ENCODE results near the gene KRT6B. TPM values are rescaled to one million over a fixed set of nuclear protein-coding genes. Genes with fewer than 3 reads are reported as not detected.

KRT6B gene
- total and polyA plus RNA-seq, 2 experiments from 2014 or later: not detected

DNA sequence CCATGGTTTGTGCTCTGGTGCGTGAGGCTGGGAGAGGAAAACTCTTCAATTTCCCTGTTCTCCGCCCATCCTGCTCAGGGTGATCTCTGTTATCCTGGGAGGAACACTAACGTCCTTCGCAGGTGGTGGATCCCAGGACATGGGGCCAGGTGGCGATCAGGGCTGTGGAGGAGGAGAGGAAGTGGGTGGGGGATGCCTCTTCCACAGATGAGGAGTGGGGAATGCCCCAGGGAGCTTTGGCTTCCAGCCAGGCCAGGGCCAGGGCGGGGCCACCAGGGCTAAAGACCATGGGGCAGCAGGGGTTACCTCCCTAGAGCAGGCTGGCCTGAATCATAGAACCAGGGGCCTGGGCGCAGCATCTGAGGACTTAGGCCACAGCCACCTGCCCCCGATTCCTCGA, 14.4 kb downstream of the KRT6B start (continued):
- no peak for TF ChIP-seq POLR2AphosphoS5 (IDR thresholded peaks at IDR 0.05; ENCODE audit: low read depth)
- no peak for TF ChIP-seq EZH2 (IDR thresholded peaks at IDR 0.05; ENCODE audit: low read depth, unreplicated experiment)
- TF ChIP-seq NANOG (IDR thresholded peaks at IDR 0.05; ENCODE audit: borderline replicate concordance): no peak
- TF ChIP-seq, protein P1, sequence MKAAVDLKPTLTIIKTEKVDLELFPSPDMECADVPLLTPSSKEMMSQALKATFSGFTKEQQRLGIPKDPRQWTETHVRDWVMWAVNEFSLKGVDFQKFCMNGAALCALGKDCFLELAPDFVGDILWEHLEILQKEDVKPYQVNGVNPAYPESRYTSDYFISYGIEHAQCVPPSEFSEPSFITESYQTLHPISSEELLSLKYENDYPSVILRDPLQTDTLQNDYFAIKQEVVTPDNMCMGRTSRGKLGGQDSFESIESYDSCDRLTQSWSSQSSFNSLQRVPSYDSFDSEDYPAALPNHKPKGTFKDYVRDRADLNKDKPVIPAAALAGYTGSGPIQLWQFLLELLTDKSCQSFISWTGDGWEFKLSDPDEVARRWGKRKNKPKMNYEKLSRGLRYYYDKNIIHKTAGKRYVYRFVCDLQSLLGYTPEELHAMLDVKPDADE (IDR thresholded peaks at IDR 0.05): no peak

DNA sequence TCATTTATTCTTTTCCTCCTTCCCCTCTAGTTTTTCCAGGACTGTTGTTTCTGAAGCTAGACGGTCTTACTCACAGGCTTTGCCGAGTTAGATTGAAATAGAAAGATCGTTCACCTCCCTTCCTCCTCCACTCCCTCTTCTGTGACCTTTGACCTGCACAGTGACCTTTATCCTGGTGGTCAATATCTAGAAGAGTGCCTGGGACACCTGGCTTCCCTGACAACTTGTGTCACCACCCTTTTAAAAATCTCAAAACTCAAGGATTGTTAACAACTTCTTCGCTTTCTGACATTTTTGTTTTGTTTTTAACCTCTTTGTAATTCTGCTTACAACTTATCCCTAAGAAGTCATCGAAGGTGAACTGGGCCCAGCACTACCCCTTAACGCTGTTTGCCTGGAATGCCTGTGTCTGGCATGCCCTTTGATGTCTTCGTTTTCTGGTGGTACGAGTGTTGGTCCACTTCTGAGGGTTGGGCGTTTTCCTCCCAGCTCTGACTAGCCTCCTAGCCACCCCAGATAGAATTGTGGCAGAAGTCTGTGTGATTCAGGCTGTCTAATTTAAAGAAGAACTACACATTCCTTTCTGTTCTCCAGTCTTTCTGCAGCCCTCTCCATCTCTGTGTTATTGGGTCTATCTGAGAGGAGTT, 15.0 kb downstream of the KRT6B start:
- no peak for TF ChIP-seq NANOG (IDR thresholded peaks at IDR 0.05; ENCODE audit: borderline replicate concordance)
- Histone ChIP-seq H3K4me1 (ENCODE audit: insufficient read depth) (no peaks in the 10 kb centered on the region), H2AFZ (no peak overlapping the region), H3K27ac (ENCODE audit: low read depth) (no peak overlapping the region), H3K4me2 (no peak overlapping the region), H3K36me3 (ENCODE audit: insufficient read depth) (no peaks in the 10 kb centered on the region), H4K20me1 (replicated peaks; ENCODE audit: insufficient read depth) (no peaks in the 10 kb centered on the region), H3K79me2 (replicated peaks; ENCODE audit: insufficient read depth) (no peaks in the 10 kb centered on the region), H3K9me2 (ENCODE audit: insufficient read depth) (peaks cover 13% of the 10 kb centered on the region), H3K4me3 (no peak overlapping the region), H3F3A (replicated peaks; ENCODE audit: low read depth) (no peaks in the 10 kb centered on the region), H3K27me3 (ENCODE audit: insufficient read depth) (no peaks in the 10 kb centered on the region)
- ATAC-seq (no peak), DNase-seq (ENCODE audit: low spot score) (no peak)
- peaks cover 4% of the 10 kb centered on the region for H3K4me1 Mint-ChIP-seq
- H3K27ac Mint-ChIP-seq: no peak overlapping the region
- H3K4me3 Mint-ChIP-seq: no peak overlapping the region
- peaks cover 3% of the 10 kb centered on the region for H3K27me3 Mint-ChIP-seq (ENCODE audit: insufficient read depth, low read depth, poor library complexity)
- no peaks in the 10 kb centered on the region; the same call in 1 of the 3 replicates for H3K9me3 Mint-ChIP-seq
- no peaks in the 10 kb centered on the region for H3K36me3 Mint-ChIP-seq (ENCODE audit: low read depth)

DNA sequence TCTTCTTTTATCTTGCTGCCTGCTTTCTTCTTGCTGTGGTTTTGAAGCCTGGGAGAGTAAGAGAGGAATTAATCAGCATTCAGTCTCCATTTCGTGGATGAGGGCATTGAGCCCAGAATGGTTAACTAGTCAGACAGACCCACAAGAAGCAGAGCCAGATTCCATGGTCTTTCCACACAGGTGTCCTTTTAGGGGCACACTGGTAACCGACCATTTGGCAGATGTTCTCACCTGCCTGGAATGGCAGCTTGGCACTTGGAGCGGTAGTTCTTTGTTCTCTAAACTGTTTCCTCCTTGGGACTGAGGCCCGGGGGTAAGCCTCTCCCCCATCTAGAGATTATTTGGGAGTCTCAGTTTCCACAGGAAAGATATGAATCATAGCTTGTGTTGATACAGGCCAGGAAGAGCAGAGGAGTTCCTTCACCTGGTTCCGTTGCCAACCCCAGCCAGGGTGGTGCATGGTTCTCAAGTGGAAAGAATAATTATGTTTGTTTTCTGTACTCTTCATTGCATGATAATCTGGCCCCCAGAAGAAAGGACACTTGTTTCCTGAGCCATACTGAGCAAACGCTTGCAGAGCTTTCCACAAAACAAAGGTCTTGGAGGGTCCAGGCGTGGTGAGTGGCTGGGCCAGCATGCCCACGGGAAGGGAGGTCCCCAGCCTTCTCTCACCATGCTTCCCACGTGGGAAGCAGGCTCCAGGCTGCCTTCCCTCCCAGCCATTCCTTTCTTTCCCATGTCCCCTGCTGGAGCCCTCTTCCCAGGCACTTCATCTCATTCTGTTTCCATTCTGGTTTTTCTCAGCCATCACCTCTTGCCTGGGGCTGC, 15.7 kb downstream of the KRT6B start:
- peaks cover 13% of the 10 kb centered on the region for H3K9me2 ChIP-seq (ENCODE audit: insufficient read depth)
- Mint-ChIP-seq H3K9me3 (no peaks in the 10 kb centered on the region; the same call in 1 of the 3 replicates), H3K4me3 (no peak overlapping the region), H3K27me3 (ENCODE audit: insufficient read depth, low read depth, poor library complexity) (peaks cover 6% of the 10 kb centered on the region), H3K27ac (no peak overlapping the region), H3K4me1 (no peaks in the 10 kb centered on the region; the same call in 1 of the 3 replicates), H3K36me3 (ENCODE audit: low read depth) (no peaks in the 10 kb centered on the region)
- no peak overlapping the region for H2AFZ ChIP-seq
- H3K4me3 ChIP-seq: no peak overlapping the region
- no peak overlapping the region for H3K27ac ChIP-seq (ENCODE audit: low read depth)
- DNase-seq (ENCODE audit: low spot score) (no peak), ATAC-seq (no peak)
- no peaks in the 10 kb centered on the region for H3K27me3 ChIP-seq (ENCODE audit: insufficient read depth)
- H3K79me2 ChIP-seq (replicated peaks; ENCODE audit: insufficient read depth): no peaks in the 10 kb centered on the region
- no peaks in the 10 kb centered on the region for H3K4me1 ChIP-seq (ENCODE audit: insufficient read depth)
- no peaks in the 10 kb centered on the region for H4K20me1 ChIP-seq (replicated peaks; ENCODE audit: insufficient read depth)
- H3F3A ChIP-seq (replicated peaks; ENCODE audit: low read depth): no peaks in the 10 kb centered on the region
- H3K36me3 ChIP-seq (ENCODE audit: insufficient read depth): no peaks in the 10 kb centered on the region
- no peak overlapping the region for H3K4me2 ChIP-seq
- TF ChIP-seq JUNB (IDR thresholded peaks at IDR 0.05; ENCODE audit: unreplicated experiment): no peak
- TF ChIP-seq, protein P2, sequence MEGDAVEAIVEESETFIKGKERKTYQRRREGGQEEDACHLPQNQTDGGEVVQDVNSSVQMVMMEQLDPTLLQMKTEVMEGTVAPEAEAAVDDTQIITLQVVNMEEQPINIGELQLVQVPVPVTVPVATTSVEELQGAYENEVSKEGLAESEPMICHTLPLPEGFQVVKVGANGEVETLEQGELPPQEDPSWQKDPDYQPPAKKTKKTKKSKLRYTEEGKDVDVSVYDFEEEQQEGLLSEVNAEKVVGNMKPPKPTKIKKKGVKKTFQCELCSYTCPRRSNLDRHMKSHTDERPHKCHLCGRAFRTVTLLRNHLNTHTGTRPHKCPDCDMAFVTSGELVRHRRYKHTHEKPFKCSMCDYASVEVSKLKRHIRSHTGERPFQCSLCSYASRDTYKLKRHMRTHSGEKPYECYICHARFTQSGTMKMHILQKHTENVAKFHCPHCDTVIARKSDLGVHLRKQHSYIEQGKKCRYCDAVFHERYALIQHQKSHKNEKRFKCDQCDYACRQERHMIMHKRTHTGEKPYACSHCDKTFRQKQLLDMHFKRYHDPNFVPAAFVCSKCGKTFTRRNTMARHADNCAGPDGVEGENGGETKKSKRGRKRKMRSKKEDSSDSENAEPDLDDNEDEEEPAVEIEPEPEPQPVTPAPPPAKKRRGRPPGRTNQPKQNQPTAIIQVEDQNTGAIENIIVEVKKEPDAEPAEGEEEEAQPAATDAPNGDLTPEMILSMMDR (conservative IDR thresholded peaks at IDR 0.05; ENCODE audit: low read depth in 2 of 2): no peak
- TF ChIP-seq POLR2AphosphoS5 (IDR thresholded peaks at IDR 0.05; ENCODE audit: low read depth): no peak
- no peak for TF ChIP-seq EZH2phosphoT487 (IDR thresholded peaks at IDR 0.05; ENCODE audit: unreplicated experiment)
- TF ChIP-seq, protein P3, sequence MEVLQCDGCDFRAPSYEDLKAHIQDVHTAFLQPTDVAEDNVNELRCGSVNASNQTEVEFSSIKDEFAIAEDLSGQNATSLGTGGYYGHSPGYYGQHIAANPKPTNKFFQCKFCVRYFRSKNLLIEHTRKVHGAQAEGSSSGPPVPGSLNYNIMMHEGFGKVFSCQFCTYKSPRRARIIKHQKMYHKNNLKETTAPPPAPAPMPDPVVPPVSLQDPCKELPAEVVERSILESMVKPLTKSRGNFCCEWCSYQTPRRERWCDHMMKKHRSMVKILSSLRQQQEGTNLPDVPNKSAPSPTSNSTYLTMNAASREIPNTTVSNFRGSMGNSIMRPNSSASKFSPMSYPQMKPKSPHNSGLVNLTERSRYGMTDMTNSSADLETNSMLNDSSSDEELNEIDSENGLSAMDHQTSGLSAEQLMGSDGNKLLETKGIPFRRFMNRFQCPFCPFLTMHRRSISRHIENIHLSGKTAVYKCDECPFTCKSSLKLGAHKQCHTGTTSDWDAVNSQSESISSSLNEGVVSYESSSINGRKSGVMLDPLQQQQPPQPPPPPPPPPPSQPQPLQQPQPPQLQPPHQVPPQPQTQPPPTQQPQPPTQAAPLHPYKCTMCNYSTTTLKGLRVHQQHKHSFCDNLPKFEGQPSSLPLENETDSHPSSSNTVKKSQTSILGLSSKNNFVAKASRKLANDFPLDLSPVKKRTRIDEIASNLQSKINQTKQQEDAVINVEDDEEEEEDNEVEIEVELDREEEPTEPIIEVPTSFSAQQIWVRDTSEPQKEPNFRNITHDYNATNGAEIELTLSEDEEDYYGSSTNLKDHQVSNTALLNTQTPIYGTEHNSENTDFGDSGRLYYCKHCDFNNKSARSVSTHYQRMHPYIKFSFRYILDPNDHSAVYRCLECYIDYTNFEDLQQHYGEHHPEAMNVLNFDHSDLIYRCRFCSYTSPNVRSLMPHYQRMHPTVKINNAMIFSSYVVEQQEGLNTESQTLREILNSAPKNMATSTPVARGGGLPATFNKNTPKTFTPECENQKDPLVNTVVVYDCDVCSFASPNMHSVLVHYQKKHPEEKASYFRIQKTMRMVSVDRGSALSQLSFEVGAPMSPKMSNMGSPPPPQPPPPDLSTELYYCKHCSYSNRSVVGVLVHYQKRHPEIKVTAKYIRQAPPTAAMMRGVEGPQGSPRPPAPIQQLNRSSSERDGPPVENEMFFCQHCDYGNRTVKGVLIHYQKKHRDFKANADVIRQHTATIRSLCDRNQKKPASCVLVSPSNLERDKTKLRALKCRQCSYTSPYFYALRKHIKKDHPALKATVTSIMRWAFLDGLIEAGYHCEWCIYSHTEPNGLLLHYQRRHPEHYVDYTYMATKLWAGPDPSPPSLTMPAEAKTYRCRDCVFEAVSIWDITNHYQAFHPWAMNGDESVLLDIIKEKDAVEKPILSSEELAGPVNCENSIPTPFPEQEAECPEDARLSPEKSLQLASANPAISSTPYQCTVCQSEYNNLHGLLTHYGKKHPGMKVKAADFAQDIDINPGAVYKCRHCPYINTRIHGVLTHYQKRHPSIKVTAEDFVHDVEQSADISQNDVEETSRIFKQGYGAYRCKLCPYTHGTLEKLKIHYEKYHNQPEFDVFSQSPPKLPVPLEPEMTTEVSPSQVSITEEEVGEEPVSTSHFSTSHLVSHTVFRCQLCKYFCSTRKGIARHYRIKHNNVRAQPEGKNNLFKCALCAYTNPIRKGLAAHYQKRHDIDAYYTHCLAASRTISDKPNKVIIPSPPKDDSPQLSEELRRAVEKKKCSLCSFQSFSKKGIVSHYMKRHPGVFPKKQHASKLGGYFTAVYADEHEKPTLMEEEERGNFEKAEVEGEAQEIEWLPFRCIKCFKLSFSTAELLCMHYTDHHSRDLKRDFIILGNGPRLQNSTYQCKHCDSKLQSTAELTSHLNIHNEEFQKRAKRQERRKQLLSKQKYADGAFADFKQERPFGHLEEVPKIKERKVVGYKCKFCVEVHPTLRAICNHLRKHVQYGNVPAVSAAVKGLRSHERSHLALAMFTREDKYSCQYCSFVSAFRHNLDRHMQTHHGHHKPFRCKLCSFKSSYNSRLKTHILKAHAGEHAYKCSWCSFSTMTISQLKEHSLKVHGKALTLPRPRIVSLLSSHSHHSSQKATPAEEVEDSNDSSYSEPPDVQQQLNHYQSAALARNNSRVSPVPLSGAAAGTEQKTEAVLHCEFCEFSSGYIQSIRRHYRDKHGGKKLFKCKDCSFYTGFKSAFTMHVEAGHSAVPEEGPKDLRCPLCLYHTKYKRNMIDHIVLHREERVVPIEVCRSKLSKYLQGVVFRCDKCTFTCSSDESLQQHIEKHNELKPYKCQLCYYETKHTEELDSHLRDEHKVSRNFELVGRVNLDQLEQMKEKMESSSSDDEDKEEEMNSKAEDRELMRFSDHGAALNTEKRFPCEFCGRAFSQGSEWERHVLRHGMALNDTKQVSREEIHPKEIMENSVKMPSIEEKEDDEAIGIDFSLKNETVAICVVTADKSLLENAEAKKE (CRISPR knock-in tag; IDR thresholded peaks at IDR 0.05): no peak
- TF ChIP-seq EZH2 (IDR thresholded peaks at IDR 0.05; ENCODE audit: low read depth, unreplicated experiment): no peak
- no peak for TF ChIP-seq CREB1 (CRISPR knock-in tag; IDR thresholded peaks at IDR 0.05; ENCODE audit: low read depth)
